Measurements from ENCODE around the gene PHF21A. TPM values are rescaled to one million over a fixed set of nuclear protein-coding genes. Genes with fewer than 3 reads are reported as not detected.
A peak's percentile ranks its signal among the peaks of the same experiment; 100 is the strongest.

Gene PHF21A
- total and polyA plus RNA-seq, 8 donors, result 36.2 to 77.3 (median 69.3) TPM

GRCh38 chr11:45974806-45975205 is 146.4 kb downstream of the PHF21A start:
- Histone ChIP-seq H3K27ac (no peak overlapping the region), H3K27me3 (no peaks in the 10 kb centered on the region), H3K36me3 (peaks cover under 1 to 58% of the 10 kb centered on the region in 2 donors), H3K9me3 (no peaks in the 10 kb centered on the region), H3K4me3 (no peak overlapping the region), H3K4me1 (no peaks in the 10 kb centered on the region)
- intact Hi-C loops (cut with DNase I), result no loop called here
- ATAC-seq (no peak), DNase-seq (no peak)
- TF ChIP-seq, protein P1, sequence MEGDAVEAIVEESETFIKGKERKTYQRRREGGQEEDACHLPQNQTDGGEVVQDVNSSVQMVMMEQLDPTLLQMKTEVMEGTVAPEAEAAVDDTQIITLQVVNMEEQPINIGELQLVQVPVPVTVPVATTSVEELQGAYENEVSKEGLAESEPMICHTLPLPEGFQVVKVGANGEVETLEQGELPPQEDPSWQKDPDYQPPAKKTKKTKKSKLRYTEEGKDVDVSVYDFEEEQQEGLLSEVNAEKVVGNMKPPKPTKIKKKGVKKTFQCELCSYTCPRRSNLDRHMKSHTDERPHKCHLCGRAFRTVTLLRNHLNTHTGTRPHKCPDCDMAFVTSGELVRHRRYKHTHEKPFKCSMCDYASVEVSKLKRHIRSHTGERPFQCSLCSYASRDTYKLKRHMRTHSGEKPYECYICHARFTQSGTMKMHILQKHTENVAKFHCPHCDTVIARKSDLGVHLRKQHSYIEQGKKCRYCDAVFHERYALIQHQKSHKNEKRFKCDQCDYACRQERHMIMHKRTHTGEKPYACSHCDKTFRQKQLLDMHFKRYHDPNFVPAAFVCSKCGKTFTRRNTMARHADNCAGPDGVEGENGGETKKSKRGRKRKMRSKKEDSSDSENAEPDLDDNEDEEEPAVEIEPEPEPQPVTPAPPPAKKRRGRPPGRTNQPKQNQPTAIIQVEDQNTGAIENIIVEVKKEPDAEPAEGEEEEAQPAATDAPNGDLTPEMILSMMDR (IDR thresholded peaks at IDR 0.05), result no peak

DNA sequence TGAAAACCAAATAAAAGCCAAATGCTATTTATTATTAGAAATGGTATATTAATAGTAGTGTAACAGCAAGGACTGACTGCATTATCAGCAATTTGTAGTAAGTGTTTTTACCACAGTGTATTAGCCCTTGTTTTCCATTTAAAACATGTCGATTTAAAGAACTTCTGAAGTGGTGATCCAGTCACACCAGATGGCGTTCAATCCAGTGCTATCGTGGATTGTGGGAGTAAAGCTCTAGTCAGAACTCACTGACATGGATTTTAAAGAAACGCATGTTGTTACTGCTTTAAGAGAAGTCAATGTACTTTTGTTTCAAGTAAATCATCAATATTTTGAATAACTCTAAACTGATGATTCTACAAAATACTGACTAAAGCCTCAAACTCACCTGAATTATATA is 147.7 kb downstream of the PHF21A start:
- Histone ChIP-seq H3K27ac (no peak overlapping the region), H3K27me3 (no peaks in the 10 kb centered on the region), H3K4me1 (no peaks in the 10 kb centered on the region), H3K4me3 (no peak overlapping the region), H3K9me3 (no peaks in the 10 kb centered on the region), H3K36me3 (peaks cover 4 to 58% of the 10 kb centered on the region in 2 donors)
- DNase-seq, result no peak
- ATAC-seq, result no peak
- intact Hi-C loops (cut with DNase I), result no loop called here
- TF ChIP-seq, protein P1 (IDR thresholded peaks at IDR 0.05), result no peak

DNA sequence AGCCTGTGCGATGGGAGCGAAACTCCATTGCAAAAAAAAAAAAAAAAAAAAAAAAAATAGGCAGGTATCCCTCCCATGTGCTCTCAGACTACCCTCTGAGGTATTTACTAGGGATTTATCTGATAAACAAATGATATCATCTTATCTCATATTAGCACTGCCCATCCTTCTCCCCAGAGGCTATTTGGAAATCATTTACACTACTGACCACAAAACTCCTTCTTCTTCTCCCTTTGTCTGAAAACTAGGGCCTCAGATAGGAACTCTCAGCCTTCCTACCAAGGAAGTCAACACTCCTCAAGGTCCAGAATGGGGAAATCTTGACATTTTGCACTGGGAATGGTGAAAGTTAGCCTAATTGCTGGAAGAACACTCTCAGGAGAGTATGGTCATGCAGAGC is 152.4 kb downstream of the PHF21A start:
- Histone ChIP-seq H3K27me3 (no peaks in the 10 kb centered on the region), H3K27ac (no peak overlapping the region), H3K9me3 (no peaks in the 10 kb centered on the region), H3K4me3 (no peak overlapping the region), H3K4me1 (peaks cover 0 to 7% of the 10 kb centered on the region in 2 donors), H3K36me3 (peaks cover 4 to 76% of the 10 kb centered on the region in 2 donors)
- intact Hi-C loops (cut with DNase I), result no loop called here
- DNase-seq, result no peak
- ATAC-seq, result no peak
- TF ChIP-seq, protein P1 (IDR thresholded peaks at IDR 0.05), result no peak

- intact Hi-C loops (cut with DNase I), result no loop called here
- DNase-seq (no peak), ATAC-seq (no peak)
- no peaks in the 10 kb centered on the region for H3K9me3 ChIP-seq
- H3K27me3 ChIP-seq, result no peaks in the 10 kb centered on the region
- H3K4me1 ChIP-seq, result peaks cover 0 to 7% of the 10 kb centered on the region in 2 donors
- no peak overlapping the region for H3K4me3 ChIP-seq
- TF ChIP-seq, protein P1 (IDR thresholded peaks at IDR 0.05), result no peak
- no peak overlapping the region for H3K27ac ChIP-seq
- H3K36me3 ChIP-seq, result peaks cover 4 to 90% of the 10 kb centered on the region in 2 donors
Measured at GRCh38 chr11:45967506-45967905, 153.7 kb downstream of the PHF21A start.

DNA sequence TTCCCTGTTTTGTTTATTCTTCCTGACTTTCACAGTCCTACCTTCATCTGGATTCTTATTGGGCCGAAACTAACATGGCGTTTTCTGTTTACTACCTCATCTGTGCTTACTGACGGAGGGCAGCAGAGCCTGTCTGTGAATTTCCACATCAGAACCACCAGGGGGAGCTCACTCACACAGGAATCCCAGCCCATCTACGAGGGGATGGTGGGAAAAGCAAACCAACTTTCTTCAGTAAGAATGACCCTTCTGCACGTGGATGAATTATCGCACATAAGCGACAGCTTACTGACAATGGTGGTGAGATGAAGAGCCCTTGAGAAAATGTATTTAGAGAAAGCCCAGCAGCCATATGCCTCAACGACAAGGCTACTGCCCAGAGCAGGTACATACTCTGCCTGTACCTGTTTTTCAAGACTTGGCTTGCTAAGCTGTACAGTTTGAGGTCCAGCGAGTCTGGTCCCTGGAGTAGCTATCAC is 156.3 kb downstream of the PHF21A start:
- intact Hi-C loops (cut with DNase I), result no loop called here
- Histone ChIP-seq H3K27ac (no peak overlapping the region), H3K4me3 (no peak overlapping the region), H3K4me1 (peaks cover 0 to 7% of the 10 kb centered on the region in 2 donors), H3K27me3 (no peaks in the 10 kb centered on the region), H3K36me3 (peaks cover 4 to 86% of the 10 kb centered on the region in 2 donors), H3K9me3 (no peaks in the 10 kb centered on the region)
- DNase-seq (peak in 3 of 4 donors; percentile 39 to 85 (median 73)), ATAC-seq (peak; percentile 97)
- TF ChIP-seq, protein P1 (IDR thresholded peaks at IDR 0.05), result peak; percentile 82 to 91
